Peyer's patch (tissue), 4 donors: Measurements from ENCODE around the gene SYNPO2.

Experiments
- POLR2A ChIP-seq, 2 donors: fragments of 450-650 bp; IDR thresholded peaks; one replicate each; pipeline ENCODE4 v1.5.1; 2017; ENCODE audit warnings: antibody characterized with exemption in 2 of 2, mild to moderate bottlenecking in 2 of 2, moderate library complexity in 2 of 2
- TF ChIP-seq, protein P1 (sequence below), 6 experiments: fragments of 450-650 bp in 4 of 6; fragments of 200-600 bp in 2 of 6; sonication (generic) in 1 of 6; IDR thresholded peaks; one replicate each; pipeline ENCODE4 v1.5.1; 2017 to 2019; ENCODE audit warnings: antibody characterized with exemption in 6 of 6, mild to moderate bottlenecking in 3 of 6, moderate library complexity in 1 of 6

DNA sequence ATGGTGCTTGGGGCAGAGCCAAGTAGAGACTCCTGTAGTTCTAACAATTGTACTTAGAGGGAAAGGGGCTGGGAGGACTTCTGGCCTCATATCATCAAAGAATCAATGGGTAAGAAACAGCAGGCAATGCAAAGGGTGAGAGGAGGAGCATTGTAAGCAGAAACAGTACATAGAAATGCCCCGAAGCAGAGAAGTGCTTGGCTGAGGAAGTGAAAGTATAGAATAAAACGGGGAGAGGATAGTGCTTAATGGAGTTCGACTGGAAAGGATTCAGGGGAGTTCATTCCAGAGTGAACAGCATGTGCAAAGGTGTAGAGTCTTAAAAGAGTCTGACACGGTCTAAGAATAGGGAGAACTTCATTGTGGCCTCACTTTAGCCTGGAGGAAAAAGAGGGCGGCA, 103.0 kb downstream of the SYNPO2 start:
- no peak for TF ChIP-seq POLR2A (IDR thresholded peaks at IDR 0.05)
- TF ChIP-seq, protein P1, sequence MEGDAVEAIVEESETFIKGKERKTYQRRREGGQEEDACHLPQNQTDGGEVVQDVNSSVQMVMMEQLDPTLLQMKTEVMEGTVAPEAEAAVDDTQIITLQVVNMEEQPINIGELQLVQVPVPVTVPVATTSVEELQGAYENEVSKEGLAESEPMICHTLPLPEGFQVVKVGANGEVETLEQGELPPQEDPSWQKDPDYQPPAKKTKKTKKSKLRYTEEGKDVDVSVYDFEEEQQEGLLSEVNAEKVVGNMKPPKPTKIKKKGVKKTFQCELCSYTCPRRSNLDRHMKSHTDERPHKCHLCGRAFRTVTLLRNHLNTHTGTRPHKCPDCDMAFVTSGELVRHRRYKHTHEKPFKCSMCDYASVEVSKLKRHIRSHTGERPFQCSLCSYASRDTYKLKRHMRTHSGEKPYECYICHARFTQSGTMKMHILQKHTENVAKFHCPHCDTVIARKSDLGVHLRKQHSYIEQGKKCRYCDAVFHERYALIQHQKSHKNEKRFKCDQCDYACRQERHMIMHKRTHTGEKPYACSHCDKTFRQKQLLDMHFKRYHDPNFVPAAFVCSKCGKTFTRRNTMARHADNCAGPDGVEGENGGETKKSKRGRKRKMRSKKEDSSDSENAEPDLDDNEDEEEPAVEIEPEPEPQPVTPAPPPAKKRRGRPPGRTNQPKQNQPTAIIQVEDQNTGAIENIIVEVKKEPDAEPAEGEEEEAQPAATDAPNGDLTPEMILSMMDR (IDR thresholded peaks at IDR 0.05), result no peak
